ENCODE measurements around the gene ZNF778.
A peak's percentile ranks its signal among the peaks of the same experiment; 100 is the strongest.
"Not testable (repeated sequence)": the region's sequence is repeated elsewhere in the genome, so short reads cannot be mapped to it uniquely, and the experiment has no call there.

The ZNF778 gene

GRCh38 chr16:89256651-89257254 lies 39.2 kb downstream of the ZNF778 start:
- peak; percentile 54 for DNase-seq (ENCODE audit: low spot score)
- TF ChIP-seq, protein P1, sequence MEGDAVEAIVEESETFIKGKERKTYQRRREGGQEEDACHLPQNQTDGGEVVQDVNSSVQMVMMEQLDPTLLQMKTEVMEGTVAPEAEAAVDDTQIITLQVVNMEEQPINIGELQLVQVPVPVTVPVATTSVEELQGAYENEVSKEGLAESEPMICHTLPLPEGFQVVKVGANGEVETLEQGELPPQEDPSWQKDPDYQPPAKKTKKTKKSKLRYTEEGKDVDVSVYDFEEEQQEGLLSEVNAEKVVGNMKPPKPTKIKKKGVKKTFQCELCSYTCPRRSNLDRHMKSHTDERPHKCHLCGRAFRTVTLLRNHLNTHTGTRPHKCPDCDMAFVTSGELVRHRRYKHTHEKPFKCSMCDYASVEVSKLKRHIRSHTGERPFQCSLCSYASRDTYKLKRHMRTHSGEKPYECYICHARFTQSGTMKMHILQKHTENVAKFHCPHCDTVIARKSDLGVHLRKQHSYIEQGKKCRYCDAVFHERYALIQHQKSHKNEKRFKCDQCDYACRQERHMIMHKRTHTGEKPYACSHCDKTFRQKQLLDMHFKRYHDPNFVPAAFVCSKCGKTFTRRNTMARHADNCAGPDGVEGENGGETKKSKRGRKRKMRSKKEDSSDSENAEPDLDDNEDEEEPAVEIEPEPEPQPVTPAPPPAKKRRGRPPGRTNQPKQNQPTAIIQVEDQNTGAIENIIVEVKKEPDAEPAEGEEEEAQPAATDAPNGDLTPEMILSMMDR (IDR thresholded peaks at IDR 0.05; ENCODE audit: extremely low read depth, missing control alignments), result no peak

DNA sequence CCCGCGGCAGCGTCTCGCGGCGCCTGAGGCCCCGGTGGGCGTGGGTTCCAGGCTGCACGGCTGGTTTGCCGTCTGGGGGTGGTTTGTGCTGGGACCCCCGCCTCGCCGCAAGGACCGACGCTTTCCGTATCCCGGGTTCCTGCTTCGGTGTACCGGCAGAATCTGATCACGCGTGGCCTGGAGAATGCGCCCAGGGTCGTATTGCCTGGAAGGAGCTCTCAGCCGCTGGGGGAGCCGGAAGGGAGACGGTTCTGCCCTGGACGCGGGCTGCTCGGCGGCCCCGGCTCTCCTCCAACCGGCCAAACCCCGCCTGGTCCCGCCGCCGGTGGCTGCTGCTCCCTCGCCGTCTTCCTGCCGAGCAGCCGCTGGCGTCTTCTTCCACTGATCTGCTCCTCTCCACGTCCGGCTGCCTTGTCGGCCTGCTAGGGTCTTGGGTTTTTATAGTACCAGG lies 39.8 kb downstream of the ZNF778 start:
- DNase-seq (ENCODE audit: low spot score), result peak; percentile 38
- TF ChIP-seq, protein P1 (IDR thresholded peaks at IDR 0.05; ENCODE audit: extremely low read depth, missing control alignments), result no peak

DNA sequence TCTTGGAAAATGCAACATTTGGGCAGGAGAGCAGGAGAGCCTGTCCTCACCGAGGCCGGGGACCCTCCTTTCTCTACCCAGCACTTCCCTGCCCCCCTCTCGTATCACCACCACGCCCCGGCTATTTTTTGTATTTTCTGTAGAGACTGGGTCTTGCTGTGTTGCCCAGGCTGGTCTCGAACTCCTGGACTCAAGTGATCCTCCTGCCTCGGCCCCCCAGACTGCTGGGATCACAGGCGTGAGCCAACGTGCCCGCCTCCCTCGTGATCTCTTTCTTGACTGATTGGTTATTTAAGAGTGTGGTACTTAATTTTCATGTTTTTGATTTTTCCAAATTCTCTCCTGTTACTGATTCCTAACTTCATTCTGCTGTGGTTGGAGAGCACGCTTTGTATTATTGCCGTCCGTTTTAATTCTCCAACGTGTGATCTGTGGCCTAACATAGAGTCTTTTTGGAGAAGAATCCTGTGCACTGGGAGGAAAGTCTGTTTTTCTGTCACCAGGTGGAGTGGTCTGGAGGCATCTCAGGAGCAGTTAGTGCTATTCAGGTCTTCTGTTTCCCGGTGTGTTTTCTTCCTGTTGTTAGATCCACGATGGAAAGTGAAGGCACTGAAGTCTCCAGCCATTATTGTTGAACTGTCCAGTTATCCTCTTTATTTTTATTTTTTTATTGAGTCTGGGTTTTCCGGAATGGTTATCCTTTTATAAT lies 40.4 kb downstream of the ZNF778 start:
- peak; percentile 39 for DNase-seq (ENCODE audit: low spot score)

DNA sequence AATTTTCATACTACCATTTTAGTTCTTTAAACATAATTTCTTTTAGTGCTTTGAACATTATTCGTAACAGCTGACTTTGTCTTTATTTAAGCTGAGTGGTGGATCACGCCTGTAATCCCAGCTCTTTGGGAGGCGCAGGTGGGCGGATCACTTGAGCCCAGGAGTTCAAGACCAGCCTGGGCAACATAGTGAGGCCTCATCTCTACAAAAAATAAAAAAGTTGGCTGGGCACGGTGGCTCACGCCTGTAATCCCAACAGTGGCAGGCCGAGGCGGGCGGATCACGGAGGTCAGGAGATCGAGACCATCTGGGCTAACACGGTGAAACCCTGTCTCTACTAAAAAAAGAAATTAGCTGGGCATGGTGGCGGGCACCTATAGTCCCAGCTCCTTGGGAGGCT lies 42.4 kb downstream of the ZNF778 start:
- not testable (repeated sequence) for DNase-seq (ENCODE audit: low spot score)

More for the DNA sequence above, 40.4 kb downstream of the ZNF778 start:
- TF ChIP-seq, protein P1 (IDR thresholded peaks at IDR 0.05; ENCODE audit: extremely low read depth, missing control alignments), result no peak

GRCh38 chr16:89261691-89262563 lies 44.4 kb downstream of the ZNF778 start:
- DNase-seq (ENCODE audit: low spot score), result no peak
- TF ChIP-seq, protein P1 (IDR thresholded peaks at IDR 0.05; ENCODE audit: extremely low read depth, missing control alignments), result no peak

- TF ChIP-seq, protein P1 (IDR thresholded peaks at IDR 0.05; ENCODE audit: extremely low read depth, missing control alignments), result no peak
- no peak for DNase-seq (ENCODE audit: low spot score)
Observed at GRCh38 chr16:89264800-89265550, 47.5 kb downstream of the ZNF778 start.

- TF ChIP-seq, protein P1 (IDR thresholded peaks at IDR 0.05; ENCODE audit: extremely low read depth, missing control alignments), result no peak
- no peak for DNase-seq (ENCODE audit: low spot score)
Observed at GRCh38 chr16:89265647-89266046, 48.1 kb downstream of the ZNF778 start.

Measured in GM20000 (cell line).